ENCODE data around the gene TSNAXIP1.
A peak's percentile ranks its signal among the peaks of the same experiment; 100 is the strongest.

TSNAXIP1 gene

GRCh38 chr16:67804853-67805542 is 1.7 kb upstream of the TSNAXIP1 start:
- peak; percentile 20 for FAIRE-seq
- no peak for TF ChIP-seq POLR2AphosphoS5 (IDR thresholded peaks at IDR 0.05; ENCODE audit: low read depth, low read length)
- TF ChIP-seq POU2F2 (IDR thresholded peaks at IDR 0.05; ENCODE audit: low read depth, low read length) = no peak
- TF ChIP-seq TAF1 (IDR thresholded peaks at IDR 0.05; ENCODE audit: low read depth, low read length) = no peak
- no peak for TF ChIP-seq SPI1 (IDR thresholded peaks at IDR 0.05; ENCODE audit: low read depth, low read length)
- TF ChIP-seq PAX5 (IDR thresholded peaks at IDR 0.05; ENCODE audit: insufficient read depth, low read length, severe bottlenecking) = no peak
- DNase-seq (ENCODE audit: insufficient read length, low spot score) = no peak

- FAIRE-seq = no peak
- no peak for DNase-seq (ENCODE audit: insufficient read length, low spot score)
- no peak for TF ChIP-seq PAX5 (IDR thresholded peaks at IDR 0.05; ENCODE audit: insufficient read depth, low read length, severe bottlenecking)
- TF ChIP-seq POLR2A (IDR thresholded peaks at IDR 0.05; ENCODE audit: low read depth, low read length) = no peak
- no peak for TF ChIP-seq SPI1 (IDR thresholded peaks at IDR 0.05; ENCODE audit: low read depth, low read length)
- TF ChIP-seq TAF1 (IDR thresholded peaks at IDR 0.05; ENCODE audit: low read depth, low read length) = no peak
- TF ChIP-seq POLR2AphosphoS5 (IDR thresholded peaks at IDR 0.05; ENCODE audit: low read depth, low read length) = no peak
- TF ChIP-seq POU2F2 (IDR thresholded peaks at IDR 0.05; ENCODE audit: low read depth, low read length) = no peak
Observed at GRCh38 chr16:67805718-67806427, 816 bp upstream of the TSNAXIP1 start.

GRCh38 chr16:67807148-67807682 is 526 bp downstream of the TSNAXIP1 start:
- no peak for DNase-seq (ENCODE audit: insufficient read length, low spot score)
- TF ChIP-seq SPI1 (IDR thresholded peaks at IDR 0.05; ENCODE audit: low read depth, low read length) = no peak
- TF ChIP-seq TAF1 (IDR thresholded peaks at IDR 0.05; ENCODE audit: low read depth, low read length) = no peak
- no peak for FAIRE-seq

GRCh38 chr16:67811899-67812298 is 5.2 kb downstream of the TSNAXIP1 start:
- no peak for TF ChIP-seq POLR2A (IDR thresholded peaks at IDR 0.05; ENCODE audit: low read depth, low read length)
- TF ChIP-seq POU2F2 (IDR thresholded peaks at IDR 0.05; ENCODE audit: low read depth, low read length) = no peak
- no peak for TF ChIP-seq SPI1 (IDR thresholded peaks at IDR 0.05; ENCODE audit: low read depth, low read length)
- no peak for TF ChIP-seq PAX5 (IDR thresholded peaks at IDR 0.05; ENCODE audit: insufficient read depth, low read length, severe bottlenecking)
- no peak for TF ChIP-seq POLR2AphosphoS5 (IDR thresholded peaks at IDR 0.05; ENCODE audit: low read depth, low read length)
- TF ChIP-seq TAF1 (IDR thresholded peaks at IDR 0.05; ENCODE audit: low read depth, low read length) = no peak
- FAIRE-seq (no peak), DNase-seq (ENCODE audit: insufficient read length, low spot score) (no peak)

GRCh38 chr16:67814567-67814966 is 7.9 kb downstream of the TSNAXIP1 start:
- FAIRE-seq = no peak
- TF ChIP-seq POLR2AphosphoS5 (IDR thresholded peaks at IDR 0.05; ENCODE audit: low read depth, low read length) (no peak), SPI1 (IDR thresholded peaks at IDR 0.05; ENCODE audit: low read depth, low read length) (no peak), PAX5 (IDR thresholded peaks at IDR 0.05; ENCODE audit: insufficient read depth, low read length, severe bottlenecking) (no peak), POU2F2 (IDR thresholded peaks at IDR 0.05; ENCODE audit: low read depth, low read length) (no peak), POLR2A (IDR thresholded peaks at IDR 0.05; ENCODE audit: low read depth, low read length) (no peak), TAF1 (IDR thresholded peaks at IDR 0.05; ENCODE audit: low read depth, low read length) (no peak)
- no peak for DNase-seq (ENCODE audit: insufficient read length, low spot score)

GRCh38 chr16:67820608-67821259 is 14.0 kb downstream of the TSNAXIP1 start:
- TF ChIP-seq POLR2A (IDR thresholded peaks at IDR 0.05; ENCODE audit: low read depth, low read length) = no peak
- TF ChIP-seq TAF1 (IDR thresholded peaks at IDR 0.05; ENCODE audit: low read depth, low read length) = no peak
- no peak for TF ChIP-seq POLR2AphosphoS5 (IDR thresholded peaks at IDR 0.05; ENCODE audit: low read depth, low read length)
- no peak for TF ChIP-seq SPI1 (IDR thresholded peaks at IDR 0.05; ENCODE audit: low read depth, low read length)
- no peak for TF ChIP-seq PAX5 (IDR thresholded peaks at IDR 0.05; ENCODE audit: insufficient read depth, low read length, severe bottlenecking)
- no peak for TF ChIP-seq POU2F2 (IDR thresholded peaks at IDR 0.05; ENCODE audit: low read depth, low read length)
- FAIRE-seq = no peak
- DNase-seq (ENCODE audit: insufficient read length, low spot score) = no peak

- no peak for DNase-seq (ENCODE audit: insufficient read length, low spot score)
- FAIRE-seq = no peak
- TF ChIP-seq POLR2AphosphoS5 (IDR thresholded peaks at IDR 0.05; ENCODE audit: low read depth, low read length) = no peak
- no peak for TF ChIP-seq POU2F2 (IDR thresholded peaks at IDR 0.05; ENCODE audit: low read depth, low read length)
- TF ChIP-seq POLR2A (IDR thresholded peaks at IDR 0.05; ENCODE audit: low read depth, low read length) = no peak
- no peak for TF ChIP-seq PAX5 (IDR thresholded peaks at IDR 0.05; ENCODE audit: insufficient read depth, low read length, severe bottlenecking)
- TF ChIP-seq SPI1 (IDR thresholded peaks at IDR 0.05; ENCODE audit: low read depth, low read length) = no peak
- TF ChIP-seq TAF1 (IDR thresholded peaks at IDR 0.05; ENCODE audit: low read depth, low read length) = no peak
Observed at GRCh38 chr16:67822511-67822910, 15.8 kb downstream of the TSNAXIP1 start.

GRCh38 chr16:67825119-67825518 is 18.4 kb downstream of the TSNAXIP1 start:
- FAIRE-seq (no peak), DNase-seq (ENCODE audit: insufficient read length, low spot score) (no peak)
- no peak for TF ChIP-seq PAX5 (IDR thresholded peaks at IDR 0.05; ENCODE audit: insufficient read depth, low read length, severe bottlenecking)
- no peak for TF ChIP-seq POLR2AphosphoS5 (IDR thresholded peaks at IDR 0.05; ENCODE audit: low read depth, low read length)
- TF ChIP-seq TAF1 (IDR thresholded peaks at IDR 0.05; ENCODE audit: low read depth, low read length) = no peak
- TF ChIP-seq POLR2A (IDR thresholded peaks at IDR 0.05; ENCODE audit: low read depth, low read length) = no peak
- TF ChIP-seq POU2F2 (IDR thresholded peaks at IDR 0.05; ENCODE audit: low read depth, low read length) = no peak
- no peak for TF ChIP-seq SPI1 (IDR thresholded peaks at IDR 0.05; ENCODE audit: low read depth, low read length)

GRCh38 chr16:67825906-67826305 is 19.2 kb downstream of the TSNAXIP1 start:
- TF ChIP-seq TAF1 (IDR thresholded peaks at IDR 0.05; ENCODE audit: low read depth, low read length) (no peak), PAX5 (IDR thresholded peaks at IDR 0.05; ENCODE audit: insufficient read depth, low read length, severe bottlenecking) (no peak), POLR2AphosphoS5 (IDR thresholded peaks at IDR 0.05; ENCODE audit: low read depth, low read length) (no peak), POU2F2 (IDR thresholded peaks at IDR 0.05; ENCODE audit: low read depth, low read length) (no peak), SPI1 (IDR thresholded peaks at IDR 0.05; ENCODE audit: low read depth, low read length) (no peak), POLR2A (IDR thresholded peaks at IDR 0.05; ENCODE audit: low read depth, low read length) (no peak)
- DNase-seq (ENCODE audit: insufficient read length, low spot score) (no peak), FAIRE-seq (no peak)

Data from GM12891 (cell line).